Karpas-422 (cell line): ENCODE results near the gene ZSWIM5. TPM values are rescaled to one million over a fixed set of nuclear protein-coding genes. Genes with fewer than 3 reads are reported as not detected.
"Not testable (repeated sequence)": the region's sequence is repeated elsewhere in the genome, so short reads cannot be mapped to it uniquely, and the experiment has no call there.

ENCODE experiments used
- DNase-seq: peaks from one replicate; pipeline ENCODE4 v3.0.0-alpha.2; 2015
- H2AFZ ChIP-seq: fragments of 200-600 bp; sonication (generic); 2 replicates; pipeline ENCODE4 v1.6.1; 2014; ENCODE audit warnings: antibody characterized with exemption, low read length, mixed read lengths
- H3K27ac ChIP-seq: fragments of 200-600 bp; sonication (generic); 2 replicates; pipeline ENCODE4 v1.5.1; 2014; ENCODE audit warnings: mild to moderate bottlenecking, low read length, moderate library complexity
- H3K27me3 ChIP-seq: fragments of 200-600 bp; sonication (generic); 2 replicates; pipeline ENCODE4 v1.6.1; 2014; ENCODE audit warnings: low read length, mixed read lengths
- H3K36me3 ChIP-seq: fragments of 200-600 bp; sonication (generic); 2 replicates; pipeline ENCODE4 v1.6.1; 2014; ENCODE audit warnings: low read length, mixed read lengths; ENCODE audit not compliant: insufficient read depth
- H3K4me1 ChIP-seq: fragments of 200-600 bp; sonication (generic); 2 replicates; pipeline ENCODE4 v1.6.1; 2014; ENCODE audit warnings: mild to moderate bottlenecking, low read length, mixed read lengths
- H3K4me2 ChIP-seq: fragments of 200-600 bp; sonication (generic); 2 replicates; pipeline ENCODE4 v1.6.1; 2014; ENCODE audit warnings: low read length, low read depth, mild to moderate bottlenecking; ENCODE audit not compliant: poor library complexity, severe bottlenecking
- H3K4me3 ChIP-seq: fragments of 200-600 bp; sonication (generic); 2 replicates; pipeline ENCODE4 v1.5.1; 2014; ENCODE audit warnings: mild to moderate bottlenecking, antibody characterized with exemption, low read length, mixed read lengths
- H3K79me2 ChIP-seq: fragments of 200-600 bp; sonication (generic); 2 replicates; pipeline ENCODE4 v1.6.1; 2014; ENCODE audit warnings: mild to moderate bottlenecking, low read length, mixed read lengths
- H3K9ac ChIP-seq: fragments of 200-600 bp; sonication (generic); 2 replicates; pipeline ENCODE4 v1.6.0; 2014; ENCODE audit warnings: low read length
- H3K9me2 ChIP-seq: fragments of 200-600 bp; sonication (generic), shearing (Covaris generic); replicated peaks from 2 replicates; pipeline ENCODE4 v1.6.0; 2014; ENCODE audit warnings: mild to moderate bottlenecking, low read length, moderate library complexity; ENCODE audit not compliant: insufficient read depth
- H3K9me3 ChIP-seq: fragments of 300-700, 200-600 bp; sonication (generic); 2 replicates; pipeline ENCODE4 v1.6.1; 2014; ENCODE audit warnings: low read length, mixed read lengths
- H4K20me1 ChIP-seq: fragments of 200-600 bp; sonication (generic); 2 replicates; pipeline ENCODE4 v1.6.1; 2014; ENCODE audit warnings: mild to moderate bottlenecking, antibody characterized with exemption, low read length, low read depth; ENCODE audit not compliant: insufficient read depth
- total RNA-seq: library from RNA; depleted of rRNA; stranded (reverse); fragments of >200 nt; shearing (Covaris generic); gene quantifications from 2 replicates; pipeline ENCODE4 v1.2.3, GENCODE V29; 2014; ENCODE audit warnings: low replicate concordance

ZSWIM5 gene
- total RNA-seq, 1 experiment from 2014 or later, result 0.04 TPM

- Histone ChIP-seq H3K4me1 (peaks cover 4% of the 10 kb centered on the region; the same call in 1 of the 2 replicates), H3K36me3 (no peaks in the 10 kb centered on the region), H4K20me1 (no peaks in the 10 kb centered on the region), H3K9me3 (no peaks in the 10 kb centered on the region), H3K79me2 (no peaks in the 10 kb centered on the region), H3K4me2 (no peak overlapping the region), H3K27ac (no peak overlapping the region), H3K27me3 (no peaks in the 10 kb centered on the region), H3K9me2 (no peaks in the 10 kb centered on the region), H3K4me3 (no peak overlapping the region), H2AFZ (no peak overlapping the region), H3K9ac (no peak overlapping the region)
- no peak for DNase-seq
Observed at GRCh38 chr1:45148209-45148825, 58.1 kb downstream of the ZSWIM5 start.

GRCh38 chr1:45146833-45147232, 59.6 kb downstream of the ZSWIM5 start:
- Histone ChIP-seq H3K9me2 (no peaks in the 10 kb centered on the region), H3K36me3 (no peaks in the 10 kb centered on the region), H3K79me2 (no peaks in the 10 kb centered on the region), H3K27ac (no peak overlapping the region), H4K20me1 (no peaks in the 10 kb centered on the region), H3K9me3 (no peaks in the 10 kb centered on the region), H3K4me1 (peaks cover 4% of the 10 kb centered on the region; the same call in 1 of the 2 replicates), H3K27me3 (no peaks in the 10 kb centered on the region), H3K4me3 (no peak overlapping the region), H2AFZ (no peak overlapping the region), H3K9ac (no peak overlapping the region), H3K4me2 (no peak overlapping the region)
- DNase-seq, result no peak

- H3K27me3 ChIP-seq, result no peaks in the 10 kb centered on the region
- H3K79me2 ChIP-seq, result no peaks in the 10 kb centered on the region
- H3K4me1 ChIP-seq, result no peaks in the 10 kb centered on the region
- H4K20me1 ChIP-seq, result no peaks in the 10 kb centered on the region
- H3K9ac ChIP-seq, result no peak overlapping the region
- no peak overlapping the region for H2AFZ ChIP-seq
- H3K9me3 ChIP-seq, result no peaks in the 10 kb centered on the region
- H3K9me2 ChIP-seq, result no peaks in the 10 kb centered on the region
- DNase-seq, result no peak
- no peak overlapping the region for H3K4me3 ChIP-seq
- no peak overlapping the region for H3K27ac ChIP-seq
- H3K4me2 ChIP-seq, result no peak overlapping the region
- H3K36me3 ChIP-seq, result no peaks in the 10 kb centered on the region
Observed at GRCh38 chr1:45141247-45142003, 65.0 kb downstream of the ZSWIM5 start.

- Histone ChIP-seq H3K9me3 (no peaks in the 10 kb centered on the region), H3K27me3 (no peaks in the 10 kb centered on the region), H4K20me1 (no peaks in the 10 kb centered on the region), H3K4me2 (no peak overlapping the region), H3K79me2 (no peaks in the 10 kb centered on the region), H3K4me1 (no peaks in the 10 kb centered on the region), H3K9me2 (no peaks in the 10 kb centered on the region), H3K36me3 (no peaks in the 10 kb centered on the region), H3K4me3 (no peak overlapping the region), H3K27ac (no peak overlapping the region), H3K9ac (no peak overlapping the region), H2AFZ (no peak overlapping the region)
- no peak for DNase-seq
Observed at GRCh38 chr1:45136984-45137383, 69.4 kb downstream of the ZSWIM5 start.

GRCh38 chr1:45135316-45135715, 71.1 kb downstream of the ZSWIM5 start:
- Histone ChIP-seq H3K79me2 (no peaks in the 10 kb centered on the region), H3K27ac (no peak overlapping the region), H3K9me3 (no peaks in the 10 kb centered on the region), H3K9me2 (no peaks in the 10 kb centered on the region), H3K4me2 (no peak overlapping the region), H3K36me3 (no peaks in the 10 kb centered on the region), H3K9ac (no peak overlapping the region), H3K27me3 (no peaks in the 10 kb centered on the region), H2AFZ (no peak overlapping the region), H3K4me1 (no peaks in the 10 kb centered on the region), H3K4me3 (no peak overlapping the region), H4K20me1 (no peaks in the 10 kb centered on the region)
- DNase-seq, result no peak

- Histone ChIP-seq H4K20me1 (no peaks in the 10 kb centered on the region), H3K4me1 (no peaks in the 10 kb centered on the region), H3K9me3 (no peaks in the 10 kb centered on the region), H3K36me3 (no peaks in the 10 kb centered on the region), H3K27ac (no peak overlapping the region), H3K9me2 (no peaks in the 10 kb centered on the region), H3K4me2 (no peak overlapping the region), H3K9ac (no peak overlapping the region), H2AFZ (no peak overlapping the region), H3K4me3 (no peak overlapping the region), H3K79me2 (no peaks in the 10 kb centered on the region), H3K27me3 (no peaks in the 10 kb centered on the region)
- DNase-seq, result no peak
Observed at GRCh38 chr1:45134461-45134873, 71.9 kb downstream of the ZSWIM5 start.

- not testable (repeated sequence) for H3K27me3 ChIP-seq, H3K36me3 ChIP-seq, H3K9me3 ChIP-seq, H3K27ac ChIP-seq, H3K9ac ChIP-seq, H2AFZ ChIP-seq, H3K79me2 ChIP-seq, DNase-seq, H3K4me3 ChIP-seq, H4K20me1 ChIP-seq, H3K4me1 ChIP-seq, H3K4me2 ChIP-seq, H3K9me2 ChIP-seq
Observed at GRCh38 chr1:45132719-45133118, 73.7 kb downstream of the ZSWIM5 start.

- no peaks in the 10 kb centered on the region for H3K79me2 ChIP-seq
- H3K27ac ChIP-seq, result no peak overlapping the region
- H3K4me3 ChIP-seq, result no peak overlapping the region
- H3K27me3 ChIP-seq, result no peaks in the 10 kb centered on the region
- no peaks in the 10 kb centered on the region for H3K4me1 ChIP-seq
- H3K4me2 ChIP-seq, result no peak overlapping the region
- no peak overlapping the region for H3K9ac ChIP-seq
- no peak overlapping the region for H2AFZ ChIP-seq
- no peaks in the 10 kb centered on the region for H3K36me3 ChIP-seq
- no peaks in the 10 kb centered on the region for H3K9me3 ChIP-seq
- no peak for DNase-seq
- no peaks in the 10 kb centered on the region for H3K9me2 ChIP-seq
- no peaks in the 10 kb centered on the region for H4K20me1 ChIP-seq
Observed at GRCh38 chr1:45123358-45123757, 83.0 kb downstream of the ZSWIM5 start.
